ENCODE data around the gene RBM47.

- TF ChIP-seq GATA2 (IDR thresholded peaks at IDR 0.05; ENCODE audit: low read depth, low read length) (no peak), GATA3 (IDR thresholded peaks at IDR 0.05; ENCODE audit: low read depth, low read length) (no peak)
Measured at GRCh38 chr4:40441430-40441829, 188.2 kb downstream of the RBM47 start.

Measured in SH-SY5Y (cell line).